ENCODE measurements around the gene SMARCD3. TPM values are rescaled to one million over a fixed set of nuclear protein-coding genes. Genes with fewer than 3 reads are reported as not detected.
A peak's percentile ranks its signal among the peaks of the same experiment; 100 is the strongest.

SMARCD3 gene
- total RNA-seq, 1 experiment from 2014 or later, result 27.8 TPM

GRCh38 chr7:151226560-151226874 lies 22.0 kb downstream of the SMARCD3 start:
- CTCF ChIA-PET, result interaction anchor here (1.2 kb wide), 1 partner anchor 57 kb away, joined by 4 read pairs; no protein-coding TSS in a partner anchor
- BruUV-seq (replicated peaks), result TSS peak; percentile 79
- intact Hi-C loops (cut with micrococcal nuclease; ENCODE audit: unreplicated experiment), result no loop called here

GRCh38 chr7:151225948-151226510 lies 22.5 kb downstream of the SMARCD3 start:
- no peaks in the 10 kb centered on the region for H3K27me3 ChIP-seq (ENCODE audit: control insufficient read depth, insufficient read depth, low read length)
- peaks cover 20% of the 10 kb centered on the region for H3K36me3 ChIP-seq (ENCODE audit: control insufficient read depth, insufficient read depth, low read length)
- no TSS peak for BruUV-seq (replicated peaks)
- TF ChIP-seq TCF7L2 (IDR thresholded peaks at IDR 0.05; ENCODE audit: low read depth, low read length) (no peak), CTCF (IDR thresholded peaks at IDR 0.05) (no peak), REST (IDR thresholded peaks at IDR 0.05; ENCODE audit: insufficient read depth in 1 of 2, low read depth in 2 of 2, low read length in 1 of 2) (no peak), SIN3A (IDR thresholded peaks at IDR 0.05; ENCODE audit: borderline replicate concordance, insufficient read depth, low read depth, low read length) (no peak)
- in situ Hi-C loops (cut with HindIII; ENCODE audit: low pct_unique_long_range_greater_than_20kb, low sequenced_read_pairs), result no loop called here
- ChIA-PET CTCF (no interaction called here), POLR2A (no interaction called here)
- H3K4me1 ChIP-seq (ENCODE audit: control insufficient read depth, insufficient read depth, low read length), result peaks cover 17% of the 10 kb centered on the region
- peak overlapping the region; percentile 88 to 89 for H3K4me3 ChIP-seq (ENCODE audit: low read depth in 2 of 2, low read length in 2 of 2)
- no peaks in the 10 kb centered on the region for H3K9me3 ChIP-seq (ENCODE audit: control insufficient read depth, insufficient read depth, low read depth, low read length)
- H3K27ac ChIP-seq (ENCODE audit: low read length), result peak overlapping the region; percentile 83
- DNase-seq (ENCODE audit: low read depth, low spot score) (no peak), ATAC-seq (no peak)
- intact Hi-C loops (cut with micrococcal nuclease; ENCODE audit: unreplicated experiment), result no loop called here

More at GRCh38 chr7:151226560-151226874, 22.0 kb downstream of the SMARCD3 start:
- peak overlapping the region; percentile 88 to 89 for H3K4me3 ChIP-seq (ENCODE audit: low read depth in 2 of 2, low read length in 2 of 2)
- DNase-seq (ENCODE audit: low read depth, low spot score), result no peak
- H3K27ac ChIP-seq (ENCODE audit: low read length), result peak overlapping the region; percentile 83
- H3K36me3 ChIP-seq (ENCODE audit: control insufficient read depth, insufficient read depth, low read length), result peaks cover 20% of the 10 kb centered on the region
- no peak for ATAC-seq
- no peaks in the 10 kb centered on the region for H3K27me3 ChIP-seq (ENCODE audit: control insufficient read depth, insufficient read depth, low read length)
- POLR2A ChIA-PET, result no interaction called here
- in situ Hi-C loops (cut with HindIII; ENCODE audit: low pct_unique_long_range_greater_than_20kb, low sequenced_read_pairs), result no loop called here
- H3K4me1 ChIP-seq (ENCODE audit: control insufficient read depth, insufficient read depth, low read length), result peaks cover 17% of the 10 kb centered on the region
- TF ChIP-seq REST (IDR thresholded peaks at IDR 0.05; ENCODE audit: insufficient read depth in 1 of 2, low read depth in 2 of 2, low read length in 1 of 2), result no peak
- TF ChIP-seq TCF7L2 (IDR thresholded peaks at IDR 0.05; ENCODE audit: low read depth, low read length), result no peak
- TF ChIP-seq POLR2AphosphoS5 (IDR thresholded peaks at IDR 0.05; ENCODE audit: low read depth, low read length), result no peak
- no peak for TF ChIP-seq CTCF (IDR thresholded peaks at IDR 0.05)
- TF ChIP-seq SIN3A (IDR thresholded peaks at IDR 0.05; ENCODE audit: borderline replicate concordance, insufficient read depth, low read depth, low read length), result no peak
- no peaks in the 10 kb centered on the region for H3K9me3 ChIP-seq (ENCODE audit: control insufficient read depth, insufficient read depth, low read depth, low read length)

All from Panc1 (cell line).